ENCODE measurements around the gene RAB4A.

DNA sequence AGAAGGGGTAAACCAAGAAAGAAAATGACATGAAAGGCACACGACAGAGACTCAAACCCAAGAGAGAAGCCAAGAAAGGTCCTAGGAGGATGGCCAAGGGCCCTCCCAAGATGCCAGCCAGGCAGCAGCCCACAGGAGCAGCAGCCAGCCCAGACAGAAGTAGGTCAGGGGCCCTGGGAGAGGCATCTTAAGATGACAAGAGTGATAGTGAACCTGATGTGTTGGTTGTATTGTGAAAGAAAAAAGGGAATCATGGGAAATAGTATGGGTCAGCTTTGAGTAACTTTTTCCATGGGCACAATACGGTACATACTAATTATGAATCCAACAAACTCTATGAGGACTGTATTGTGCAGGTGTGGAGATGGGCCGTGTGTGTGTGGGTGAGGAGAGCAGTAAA lies 68.6 kb downstream of the RAB4A start:
- TF ChIP-seq, protein P1, sequence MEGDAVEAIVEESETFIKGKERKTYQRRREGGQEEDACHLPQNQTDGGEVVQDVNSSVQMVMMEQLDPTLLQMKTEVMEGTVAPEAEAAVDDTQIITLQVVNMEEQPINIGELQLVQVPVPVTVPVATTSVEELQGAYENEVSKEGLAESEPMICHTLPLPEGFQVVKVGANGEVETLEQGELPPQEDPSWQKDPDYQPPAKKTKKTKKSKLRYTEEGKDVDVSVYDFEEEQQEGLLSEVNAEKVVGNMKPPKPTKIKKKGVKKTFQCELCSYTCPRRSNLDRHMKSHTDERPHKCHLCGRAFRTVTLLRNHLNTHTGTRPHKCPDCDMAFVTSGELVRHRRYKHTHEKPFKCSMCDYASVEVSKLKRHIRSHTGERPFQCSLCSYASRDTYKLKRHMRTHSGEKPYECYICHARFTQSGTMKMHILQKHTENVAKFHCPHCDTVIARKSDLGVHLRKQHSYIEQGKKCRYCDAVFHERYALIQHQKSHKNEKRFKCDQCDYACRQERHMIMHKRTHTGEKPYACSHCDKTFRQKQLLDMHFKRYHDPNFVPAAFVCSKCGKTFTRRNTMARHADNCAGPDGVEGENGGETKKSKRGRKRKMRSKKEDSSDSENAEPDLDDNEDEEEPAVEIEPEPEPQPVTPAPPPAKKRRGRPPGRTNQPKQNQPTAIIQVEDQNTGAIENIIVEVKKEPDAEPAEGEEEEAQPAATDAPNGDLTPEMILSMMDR (IDR thresholded peaks at IDR 0.05): no peak
- TF ChIP-seq POLR2A (IDR thresholded peaks at IDR 0.05) (no peak), POLR2AphosphoS5 (IDR thresholded peaks at IDR 0.05) (no peak)

Measured in upper lobe of left lung (tissue), 4 donors.